ENCODE results near the gene CACNB3.

DNA sequence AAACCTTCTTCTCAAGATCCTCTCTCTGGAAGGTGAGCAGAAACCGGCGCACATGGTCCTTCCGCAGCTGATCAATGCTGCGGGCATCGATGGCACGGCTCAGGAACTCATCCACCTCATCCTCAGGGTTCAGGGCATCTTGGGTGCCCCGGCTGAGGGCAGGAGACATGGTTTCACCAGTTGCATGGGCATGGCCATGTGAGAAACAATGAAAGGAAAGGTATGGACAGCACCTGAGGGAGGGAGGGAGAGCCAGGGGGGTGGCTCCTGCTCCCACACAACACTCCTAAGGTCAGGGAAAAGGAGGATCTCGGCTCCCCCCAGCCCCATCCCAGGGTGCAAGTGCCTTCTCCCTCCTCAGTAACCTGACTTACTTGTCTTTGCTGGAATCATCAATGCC lies 43.0 kb upstream of the CACNB3 start:
- TF ChIP-seq, protein P1, sequence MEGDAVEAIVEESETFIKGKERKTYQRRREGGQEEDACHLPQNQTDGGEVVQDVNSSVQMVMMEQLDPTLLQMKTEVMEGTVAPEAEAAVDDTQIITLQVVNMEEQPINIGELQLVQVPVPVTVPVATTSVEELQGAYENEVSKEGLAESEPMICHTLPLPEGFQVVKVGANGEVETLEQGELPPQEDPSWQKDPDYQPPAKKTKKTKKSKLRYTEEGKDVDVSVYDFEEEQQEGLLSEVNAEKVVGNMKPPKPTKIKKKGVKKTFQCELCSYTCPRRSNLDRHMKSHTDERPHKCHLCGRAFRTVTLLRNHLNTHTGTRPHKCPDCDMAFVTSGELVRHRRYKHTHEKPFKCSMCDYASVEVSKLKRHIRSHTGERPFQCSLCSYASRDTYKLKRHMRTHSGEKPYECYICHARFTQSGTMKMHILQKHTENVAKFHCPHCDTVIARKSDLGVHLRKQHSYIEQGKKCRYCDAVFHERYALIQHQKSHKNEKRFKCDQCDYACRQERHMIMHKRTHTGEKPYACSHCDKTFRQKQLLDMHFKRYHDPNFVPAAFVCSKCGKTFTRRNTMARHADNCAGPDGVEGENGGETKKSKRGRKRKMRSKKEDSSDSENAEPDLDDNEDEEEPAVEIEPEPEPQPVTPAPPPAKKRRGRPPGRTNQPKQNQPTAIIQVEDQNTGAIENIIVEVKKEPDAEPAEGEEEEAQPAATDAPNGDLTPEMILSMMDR (IDR thresholded peaks at IDR 0.05), result no peak
- TF ChIP-seq EZH2 (IDR thresholded peaks at IDR 0.05; ENCODE audit: borderline replicate concordance, insufficient read depth, low read depth, low read length, poor library complexity, severe bottlenecking), result no peak
